ENCODE data around the gene GPD2. TPM values are rescaled to one million over a fixed set of nuclear protein-coding genes. Genes with fewer than 3 reads are reported as not detected.

Gene GPD2
- total and polyA plus RNA-seq, 2 of the 4 experiments (the other 2 are of a cell fraction), result 20.4 to 100 TPM

GRCh38 chr2:156489750-156490465 is 53.7 kb downstream of the GPD2 start:
- no peak for ATAC-seq (ENCODE audit: low read depth)
- intact Hi-C loops (cut with micrococcal nuclease) (no loop called here), in situ Hi-C loops (cut with MboI; ENCODE audit: low sequenced_read_pairs) (no loop called here), dilution Hi-C loops (cut with HindIII; ENCODE audit: low sequenced_read_pairs, unreplicated experiment) (no loop called here)
- Histone ChIP-seq H4K20me1 (ENCODE audit: insufficient read depth, low read length) (no peaks in the 10 kb centered on the region), H3K4me1 (ENCODE audit: control insufficient read depth, insufficient read depth, low read length) (peaks cover 4% of the 10 kb centered on the region; the same call in 1 of the 2 replicates), H2BK20ac (ENCODE audit: low read depth, low read length) (no peak overlapping the region), H3K27ac (ENCODE audit: insufficient read depth, low read length) (no peak overlapping the region), H2BK5ac (ENCODE audit: low read depth, low read length, poor library complexity, severe bottlenecking) (no peak overlapping the region), H4K91ac (ENCODE audit: insufficient read depth, low read depth, low read length) (no peak overlapping the region), H3K79me1 (ENCODE audit: low read depth in 1 of 2, low read length in 2 of 2) (peaks cover 14 to 29% of the 10 kb centered on the region in 2 experiments), H3K18ac (ENCODE audit: low read depth, low read length) (no peak overlapping the region; the same call in 1 of the 2 replicates), H2AK5ac (ENCODE audit: low read depth, low read length) (no peak overlapping the region), H2AFZ (replicated peaks; ENCODE audit: low read length, poor library complexity) (no peak overlapping the region), H2AK9ac (replicated peaks; ENCODE audit: low read depth, low read length, poor library complexity) (no peak overlapping the region), H2BK15ac (ENCODE audit: low read depth, low read length) (no peak overlapping the region), H3K27me3 (ENCODE audit: control insufficient read depth, insufficient read depth, low read length) (no peaks in the 10 kb centered on the region), H3K4ac (ENCODE audit: low read depth, low read length) (no peak overlapping the region), H3K56ac (ENCODE audit: extremely low read depth, insufficient read depth, low read length) (no peak overlapping the region), H3K9ac (ENCODE audit: low read depth, low read length) (no peak overlapping the region), H2BK120ac (ENCODE audit: low read depth, low read length) (no peak overlapping the region), H3K9me1 (ENCODE audit: insufficient read depth, low read length) (no peaks in the 10 kb centered on the region), H3K4me3 (ENCODE audit: insufficient read depth, low read depth, low read length) (no peak overlapping the region), H3K23ac (ENCODE audit: low read depth, low read length) (no peak overlapping the region), H3K36me3 (ENCODE audit: control insufficient read depth, insufficient read depth, low read length) (no peaks in the 10 kb centered on the region), H3K4me2 (ENCODE audit: low read depth, low read length) (no peak overlapping the region), H3K9me3 (ENCODE audit: control insufficient read depth, insufficient read depth, low read length) (no peaks in the 10 kb centered on the region), H3K14ac (replicated peaks; ENCODE audit: low read depth, low read length) (no peak overlapping the region), H4K8ac (ENCODE audit: low read depth in 2 of 2, low read length in 2 of 2) (no peak overlapping the region), H4K5ac (ENCODE audit: low read depth, low read length) (no peak overlapping the region)
- DNase-seq, result no peak
- BruUV-seq (replicated peaks), result no TSS peak
- ChIA-PET CTCF (no interaction called here), POLR2A (ENCODE audit: unreplicated experiment) (no interaction called here)
- TF ChIP-seq SMC3 (IDR thresholded peaks at IDR 0.05; ENCODE audit: low read depth, low read length) (no peak), POLR2A (IDR thresholded peaks at IDR 0.05; ENCODE audit: low read depth, low read length) (no peak), RCOR1 (IDR thresholded peaks at IDR 0.05; ENCODE audit: insufficient replicate concordance, low read length) (no peak), MAFK (IDR thresholded peaks at IDR 0.05; ENCODE audit: low read depth, low read length) (no peak), NFE2L2 (IDR thresholded peaks at IDR 0.05; ENCODE audit: low read depth, low read length) (no peak), ELK1 (IDR thresholded peaks at IDR 0.05; ENCODE audit: borderline replicate concordance, low read depth, low read length) (no peak), RFX5 (IDR thresholded peaks at IDR 0.05; ENCODE audit: low read depth, low read length) (no peak), FOS (IDR thresholded peaks at IDR 0.05; ENCODE audit: low read depth, low read length) (no peak), MXI1 (IDR thresholded peaks at IDR 0.05; ENCODE audit: borderline replicate concordance, low read depth, low read length) (no peak), RAD21 (IDR thresholded peaks at IDR 0.05; ENCODE audit: low read length) (no peak), CTCF (conservative IDR thresholded peaks at IDR 0.05; ENCODE audit: low read depth, low read length) (no peak), BHLHE40 (IDR thresholded peaks at IDR 0.05; ENCODE audit: low read depth, low read length) (no peak), USF2 (IDR thresholded peaks at IDR 0.05; ENCODE audit: low read depth, low read length) (no peak)
- WGBS, 2 experiments (ENCODE audit: extremely low coverage in 2 of 2, insufficient read length in 1 of 2), result no CpG with 5 or more reads among the region's 6 CpGs

All from IMR-90 (cell line).